Nephron progenitor cell (in vitro differentiated cells): ENCODE data around the gene PLLP.

Experiments used
- DNase-seq: peaks from one replicate; pipeline ENCODE4 v3.0.0; 2021
- H3K27ac Mint-ChIP-seq: 2 replicates; pipeline ENCODE4 v1.8.0; 2021; ENCODE audit warnings: mild to moderate bottlenecking, moderate library complexity, mixed read lengths
- H3K27me3 Mint-ChIP-seq: 2 replicates; pipeline ENCODE4 v1.8.0; 2021; ENCODE audit warnings: mild to moderate bottlenecking, low read depth, mixed read lengths; ENCODE audit not compliant: poor library complexity
- H3K36me3 Mint-ChIP-seq: 2 replicates; pipeline ENCODE4 v1.8.0; 2021; ENCODE audit warnings: low read depth, mixed read lengths
- H3K4me1 Mint-ChIP-seq: 2 replicates; pipeline ENCODE4 v1.8.0; 2021; ENCODE audit warnings: mixed read lengths
- H3K4me3 Mint-ChIP-seq: 2 replicates; pipeline ENCODE4 v1.8.0; 2021; ENCODE audit warnings: mild to moderate bottlenecking, moderate library complexity, mixed read lengths
- H3K9me3 Mint-ChIP-seq: 2 replicates; pipeline ENCODE4 v1.8.0; 2021; ENCODE audit warnings: mild to moderate bottlenecking, moderate library complexity, mixed read lengths
- TF ChIP-seq, protein P1 (sequence below): fragments of 200-600 bp; sonication (generic); IDR thresholded peaks from 2 replicates; pipeline ENCODE4 v1.5.0; 2021; ENCODE audit warnings: antibody characterized with exemption

Gene PLLP

DNA sequence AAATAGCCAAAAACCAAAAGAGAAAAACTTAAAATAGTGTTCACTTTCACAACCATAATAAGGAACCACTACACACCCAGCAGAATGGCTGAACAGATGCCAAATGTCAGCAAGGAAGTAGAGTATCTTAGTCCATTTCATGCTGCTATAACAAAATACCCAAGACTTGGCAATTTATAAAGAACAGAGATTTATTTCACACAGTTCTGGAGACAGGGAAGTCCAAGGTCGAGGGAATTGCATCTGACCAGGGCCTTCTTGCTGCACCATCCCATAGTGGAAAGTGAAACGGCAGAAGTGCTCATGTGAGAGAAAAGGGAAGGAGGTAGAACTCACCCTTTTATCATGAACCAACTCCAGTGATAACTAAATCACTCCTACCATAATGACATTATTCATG is 40.3 kb upstream of the PLLP start:
- no peaks in the 10 kb centered on the region for H3K36me3 Mint-ChIP-seq
- H3K27me3 Mint-ChIP-seq, result peaks cover 17% of the 10 kb centered on the region
- no peak overlapping the region for H3K4me3 Mint-ChIP-seq
- peaks cover 15% of the 10 kb centered on the region for H3K9me3 Mint-ChIP-seq
- TF ChIP-seq, protein P1, sequence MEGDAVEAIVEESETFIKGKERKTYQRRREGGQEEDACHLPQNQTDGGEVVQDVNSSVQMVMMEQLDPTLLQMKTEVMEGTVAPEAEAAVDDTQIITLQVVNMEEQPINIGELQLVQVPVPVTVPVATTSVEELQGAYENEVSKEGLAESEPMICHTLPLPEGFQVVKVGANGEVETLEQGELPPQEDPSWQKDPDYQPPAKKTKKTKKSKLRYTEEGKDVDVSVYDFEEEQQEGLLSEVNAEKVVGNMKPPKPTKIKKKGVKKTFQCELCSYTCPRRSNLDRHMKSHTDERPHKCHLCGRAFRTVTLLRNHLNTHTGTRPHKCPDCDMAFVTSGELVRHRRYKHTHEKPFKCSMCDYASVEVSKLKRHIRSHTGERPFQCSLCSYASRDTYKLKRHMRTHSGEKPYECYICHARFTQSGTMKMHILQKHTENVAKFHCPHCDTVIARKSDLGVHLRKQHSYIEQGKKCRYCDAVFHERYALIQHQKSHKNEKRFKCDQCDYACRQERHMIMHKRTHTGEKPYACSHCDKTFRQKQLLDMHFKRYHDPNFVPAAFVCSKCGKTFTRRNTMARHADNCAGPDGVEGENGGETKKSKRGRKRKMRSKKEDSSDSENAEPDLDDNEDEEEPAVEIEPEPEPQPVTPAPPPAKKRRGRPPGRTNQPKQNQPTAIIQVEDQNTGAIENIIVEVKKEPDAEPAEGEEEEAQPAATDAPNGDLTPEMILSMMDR, result no peak
- DNase-seq, result no peak
- H3K27ac Mint-ChIP-seq, result no peak overlapping the region
- H3K4me1 Mint-ChIP-seq, result no peaks in the 10 kb centered on the region

GRCh38 chr16:57319646-57320045 is 35.2 kb upstream of the PLLP start:
- Mint-ChIP-seq H3K9me3 (peaks cover under 1% of the 10 kb centered on the region), H3K4me3 (no peak overlapping the region), H3K36me3 (no peaks in the 10 kb centered on the region), H3K27ac (no peak overlapping the region), H3K27me3 (peaks cover 13% of the 10 kb centered on the region), H3K4me1 (peaks cover 14% of the 10 kb centered on the region)
- TF ChIP-seq, protein P1, result no peak
- no peak for DNase-seq

DNA sequence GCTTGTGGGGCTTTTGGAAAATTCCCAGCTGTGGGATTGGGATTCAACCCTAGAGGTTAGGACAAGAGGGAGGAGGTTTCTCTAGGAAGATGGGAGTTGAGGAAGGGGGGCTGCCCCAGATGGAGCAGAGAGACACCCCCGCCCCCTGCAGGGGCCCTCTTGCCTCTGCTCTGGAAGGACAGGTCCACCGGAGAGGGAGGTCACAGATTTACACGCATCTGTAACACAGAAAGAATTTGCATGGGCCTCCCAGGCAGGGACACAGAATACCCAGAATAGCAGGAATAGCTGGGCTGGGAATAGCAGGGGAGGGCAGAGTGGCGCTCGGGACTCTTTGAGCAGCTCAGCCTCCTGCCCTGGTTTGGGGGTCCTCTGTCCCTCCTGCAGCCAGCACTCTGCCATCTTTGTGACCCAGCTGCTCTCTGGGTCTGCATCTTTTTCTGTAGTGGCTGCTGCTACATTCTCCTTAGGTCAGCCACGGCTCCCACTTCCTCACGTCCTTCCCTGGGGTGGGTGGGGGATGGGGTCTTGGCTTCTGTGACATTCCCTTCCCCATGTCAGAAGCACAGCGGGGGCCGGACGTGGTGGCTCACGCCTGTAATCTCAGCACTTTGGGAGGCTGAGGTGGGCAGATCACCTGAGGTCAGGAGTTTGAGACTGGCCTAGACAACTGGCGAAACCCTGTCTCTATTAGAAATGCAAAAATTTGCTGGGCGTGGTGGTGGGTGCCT is 33.9 kb upstream of the PLLP start:
- TF ChIP-seq, protein P1, result no peak
- H3K27me3 Mint-ChIP-seq, result peaks cover 13% of the 10 kb centered on the region
- peaks cover 14% of the 10 kb centered on the region for H3K4me1 Mint-ChIP-seq
- H3K9me3 Mint-ChIP-seq, result no peaks in the 10 kb centered on the region
- H3K4me3 Mint-ChIP-seq, result no peak overlapping the region
- no peaks in the 10 kb centered on the region for H3K36me3 Mint-ChIP-seq
- no peak overlapping the region for H3K27ac Mint-ChIP-seq
- peak; percentile 18 for DNase-seq

- Mint-ChIP-seq H3K4me3 (no peak overlapping the region), H3K4me1 (peaks cover 14% of the 10 kb centered on the region), H3K9me3 (no peaks in the 10 kb centered on the region), H3K27ac (no peak overlapping the region), H3K36me3 (no peaks in the 10 kb centered on the region), H3K27me3 (peaks cover 11% of the 10 kb centered on the region)
- TF ChIP-seq, protein P1, result no peak
- DNase-seq, result no peak
Measured at GRCh38 chr16:57316390-57317017, 32.0 kb upstream of the PLLP start.

- DNase-seq, result no peak
- no peak overlapping the region for H3K27ac Mint-ChIP-seq
Measured at GRCh38 chr16:57315416-57315815, 30.9 kb upstream of the PLLP start.

More at GRCh38 chr16:57315416-57315815, 30.9 kb upstream of the PLLP start:
- no peaks in the 10 kb centered on the region for H3K36me3 Mint-ChIP-seq
- no peaks in the 10 kb centered on the region for H3K9me3 Mint-ChIP-seq
- no peak overlapping the region for H3K4me3 Mint-ChIP-seq
- TF ChIP-seq, protein P1, result no peak
- peaks cover 19% of the 10 kb centered on the region for H3K4me1 Mint-ChIP-seq
- peaks cover 11% of the 10 kb centered on the region for H3K27me3 Mint-ChIP-seq
